SJCRH30 (cell line): ENCODE measurements around the gene PRSS3. TPM values are rescaled to one million over a fixed set of nuclear protein-coding genes. Genes with fewer than 3 reads are reported as not detected.
A peak's percentile ranks its signal among the peaks of the same experiment; 100 is the strongest.
"Not testable (repeated sequence)": the region's sequence is repeated elsewhere in the genome, so short reads cannot be mapped to it uniquely, and the experiment has no call there.

Experiments used
- DNase-seq, 2 experiments: peaks; one replicate each; pipeline ENCODE4 v3.0.0-alpha.2; 2015 to 2020
- H3K27ac ChIP-seq: fragments of 250-450 bp; sonication (Bioruptor Pico); 2 replicates; pipeline ENCODE4 v1.5.1; 2020; ENCODE audit warnings: mild to moderate bottlenecking, moderate library complexity
- H3K27me3 ChIP-seq: fragments of 250-450 bp; sonication (Bioruptor Pico); 2 replicates; pipeline ENCODE4 v1.5.1; 2020; ENCODE audit warnings: mild to moderate bottlenecking, moderate library complexity
- H3K36me3 ChIP-seq: fragments of 250-450 bp; sonication (Bioruptor Pico); 2 replicates; pipeline ENCODE4 v1.5.1; 2020; ENCODE audit warnings: mild to moderate bottlenecking, moderate library complexity
- H3K4me1 ChIP-seq: fragments of 250-450 bp; sonication (Bioruptor Pico); 2 replicates; pipeline ENCODE4 v1.5.1; 2020; ENCODE audit warnings: mild to moderate bottlenecking, moderate library complexity
- H3K4me3 ChIP-seq: fragments of 250-450 bp; sonication (Bioruptor Pico); 2 replicates; pipeline ENCODE4 v1.5.1; 2020; ENCODE audit warnings: mild to moderate bottlenecking, moderate library complexity
- H3K9me3 ChIP-seq: fragments of 250-450 bp; sonication (Bioruptor Pico); replicated peaks from 2 replicates; pipeline ENCODE4 v1.5.1; 2020; ENCODE audit warnings: mild to moderate bottlenecking, moderate library complexity
- total RNA-seq: library from RNA; depleted of rRNA; stranded (reverse); fragments of >200 nt; shearing (Covaris generic); gene quantifications from 2 replicates; pipeline ENCODE4 v1.2.3, GENCODE V29; 2014

The PRSS3 gene
- total RNA-seq, 1 experiment from 2014 or later, result not detected

GRCh38 chr9:33799928-33800704 is 4.8 kb downstream of the PRSS3 start:
- H3K36me3 ChIP-seq, result no peaks in the 10 kb centered on the region
- no peaks in the 10 kb centered on the region for H3K4me1 ChIP-seq
- no peak overlapping the region for H3K27ac ChIP-seq
- DNase-seq, result no peak
- no peaks in the 10 kb centered on the region for H3K27me3 ChIP-seq
- H3K9me3 ChIP-seq, result no peaks in the 10 kb centered on the region
- H3K4me3 ChIP-seq, result no peak overlapping the region

- no peak for DNase-seq
- no peaks in the 10 kb centered on the region for H3K9me3 ChIP-seq
- H3K27ac ChIP-seq, result no peak overlapping the region
- H3K36me3 ChIP-seq, result no peaks in the 10 kb centered on the region
- no peaks in the 10 kb centered on the region for H3K4me1 ChIP-seq
- no peak overlapping the region for H3K4me3 ChIP-seq
- no peaks in the 10 kb centered on the region for H3K27me3 ChIP-seq
These were observed 5.5 kb downstream of the PRSS3 start for GRCh38 chr9:33800886-33801285.

- not testable (repeated sequence) for H3K27ac ChIP-seq, H3K36me3 ChIP-seq, H3K4me1 ChIP-seq, DNase-seq, H3K27me3 ChIP-seq, H3K9me3 ChIP-seq, H3K4me3 ChIP-seq
These were observed 6.7 kb downstream of the PRSS3 start for GRCh38 chr9:33801943-33802500.

GRCh38 chr9:33804196-33804595 is 8.8 kb downstream of the PRSS3 start:
- H3K36me3 ChIP-seq, H3K9me3 ChIP-seq, H3K4me1 ChIP-seq: not testable (repeated sequence)

GRCh38 chr9:33807156-33807555 is 11.8 kb downstream of the PRSS3 start:
- not testable (repeated sequence) for H3K27me3 ChIP-seq, H3K36me3 ChIP-seq, H3K9me3 ChIP-seq, DNase-seq, H3K27ac ChIP-seq, H3K4me3 ChIP-seq, H3K4me1 ChIP-seq

More at GRCh38 chr9:33804196-33804595, 8.8 kb downstream of the PRSS3 start:
- H3K27ac ChIP-seq, H3K27me3 ChIP-seq, DNase-seq, H3K4me3 ChIP-seq: not testable (repeated sequence)

- not testable (repeated sequence) for DNase-seq, H3K4me3 ChIP-seq, H3K36me3 ChIP-seq, H3K27me3 ChIP-seq, H3K9me3 ChIP-seq, H3K27ac ChIP-seq, H3K4me1 ChIP-seq
These were observed 13.6 kb downstream of the PRSS3 start for GRCh38 chr9:33808979-33809322.

- Histone ChIP-seq H3K27ac (no peak overlapping the region), H3K4me1 (no peaks in the 10 kb centered on the region), H3K9me3 (no peaks in the 10 kb centered on the region), H3K27me3 (no peaks in the 10 kb centered on the region), H3K36me3 (no peaks in the 10 kb centered on the region), H3K4me3 (no peak overlapping the region)
- no peak for DNase-seq
These were observed 14.1 kb downstream of the PRSS3 start for GRCh38 chr9:33809506-33809905.

GRCh38 chr9:33813712-33814641 is 18.6 kb downstream of the PRSS3 start:
- Histone ChIP-seq H3K27me3 (no peaks in the 10 kb centered on the region), H3K4me1 (no peaks in the 10 kb centered on the region; the same call in 1 of the 2 replicates), H3K4me3 (no peak overlapping the region), H3K9me3 (no peaks in the 10 kb centered on the region), H3K27ac (no peak overlapping the region), H3K36me3 (0 out of 2 replicates have a peak, but pooled peaks cover 2% of the 10 kb centered on the region)
- DNase-seq, result peak in 1 of 2 experiments; percentile 53

- H3K4me1 ChIP-seq, result no peaks in the 10 kb centered on the region; the same call in 1 of the 2 replicates
- H3K27ac ChIP-seq, result no peak overlapping the region
- H3K4me3 ChIP-seq, result no peak overlapping the region
- no peak for DNase-seq
- H3K36me3 ChIP-seq, result 0 out of 2 replicates have a peak, but pooled peaks cover 2% of the 10 kb centered on the region
- H3K27me3 ChIP-seq, result no peaks in the 10 kb centered on the region
- H3K9me3 ChIP-seq, result no peaks in the 10 kb centered on the region
These were observed 20.4 kb downstream of the PRSS3 start for GRCh38 chr9:33815781-33816180.

GRCh38 chr9:33816327-33817252 is 21.2 kb downstream of the PRSS3 start, which contains the start of gene UBE2R2:
UBE2R2 (plus strand) TSS chr9:33817160; CDS start chr9:33817758, 598 bp downstream.
- peak; percentile 92 to 93 for DNase-seq
- 0 out of 2 replicates have a peak, but pooled peaks cover 2% of the 10 kb centered on the region for H3K36me3 ChIP-seq
- H3K27ac ChIP-seq, result peak within 1 kb of the TSS; percentile 89
- H3K27me3 ChIP-seq, result no peaks in the 10 kb centered on the region
- no peaks in the 10 kb centered on the region; the same call in 1 of the 2 replicates for H3K4me1 ChIP-seq
- peak within 1 kb of the TSS; percentile 92 for H3K4me3 ChIP-seq
- H3K9me3 ChIP-seq, result no peaks in the 10 kb centered on the region

GRCh38 chr9:33817327-33818166 is 22.2 kb downstream of the PRSS3 start:
- H3K4me3 ChIP-seq, result peak overlapping the region; percentile 92
- peak; percentile 75 to 76 for DNase-seq
- no peaks in the 10 kb centered on the region for H3K27me3 ChIP-seq
- peak overlapping the region; percentile 88 for H3K27ac ChIP-seq
- no peaks in the 10 kb centered on the region; the same call in 1 of the 2 replicates for H3K4me1 ChIP-seq
- H3K36me3 ChIP-seq, result 0 out of 2 replicates have a peak, but pooled peaks cover 2% of the 10 kb centered on the region
- no peaks in the 10 kb centered on the region for H3K9me3 ChIP-seq

- Histone ChIP-seq H3K9me3 (no peaks in the 10 kb centered on the region), H3K4me3 (peak overlapping the region; percentile 92), H3K36me3 (0 out of 2 replicates have a peak, but pooled peaks cover 2% of the 10 kb centered on the region), H3K4me1 (no peaks in the 10 kb centered on the region; the same call in 1 of the 2 replicates), H3K27me3 (no peaks in the 10 kb centered on the region), H3K27ac (peak overlapping the region; percentile 88; the same call in 1 of the 2 replicates)
- DNase-seq, result peak in 1 of 2 experiments; percentile 13
These were observed 22.9 kb downstream of the PRSS3 start for GRCh38 chr9:33818167-33818846.
